Panc1 (cell line): ENCODE measurements around the gene FEN1. TPM values are rescaled to one million over a fixed set of nuclear protein-coding genes. Genes with fewer than 3 reads are reported as not detected.

Experiments
- ATAC-seq: fragments of 200-7000 bp; cut with Tn5 transposase; 2 replicates; pipeline ENCODE4 v1.9.1; 2020; ENCODE audit warnings: mild to moderate bottlenecking, moderate library complexity
- BruUV-seq: library from RNA; stranded (reverse); fragments of 400-500 nt; replicated peaks from 2 replicates; lab custom pipeline; 2021; lab: Mats Ljungman, UMichigan
- CTCF ChIA-PET: fragments of 300-600 bp; sonication (Branson Sonifier 250); formaldehyde crosslinking; loops from one replicate; lab custom pipeline; 2022; ENCODE audit warnings: antibody characterized with exemption; lab: Charles Lee
- POLR2A ChIA-PET: fragments of 300-600 bp; sonication (Branson Sonifier 250); formaldehyde crosslinking; loops from one replicate; lab custom pipeline; 2022; ENCODE audit warnings: antibody characterized with exemption; lab: Charles Lee
- DNase-seq: peaks from one replicate; pipeline ENCODE4 v3.0.0-alpha.2; 2010; ENCODE audit warnings: low read depth, low spot score
- H3K27ac ChIP-seq: 2 replicates; pipeline ENCODE4 v1.5.1; 2011; ENCODE audit warnings: mild to moderate bottlenecking, low read length, inconsistent platforms
- H3K27me3 ChIP-seq: fragments of 200-500 bp; sonication (Bioruptor generic); 2 replicates; pipeline ENCODE4 v1.6.0; 2014; ENCODE audit warnings: low read length, inconsistent platforms; ENCODE audit not compliant: control insufficient read depth, insufficient read depth
- H3K36me3 ChIP-seq: fragments of 200-500 bp; sonication (Bioruptor generic); 2 replicates; pipeline ENCODE4 v1.5.1; 2014; ENCODE audit warnings: inconsistent platforms, mild to moderate bottlenecking, low read length, moderate library complexity; ENCODE audit not compliant: control insufficient read depth, insufficient read depth
- H3K4me1 ChIP-seq: 2 replicates; pipeline ENCODE4 v1.5.1; 2011; ENCODE audit warnings: inconsistent platforms, mild to moderate bottlenecking, low read length, moderate library complexity; ENCODE audit not compliant: control insufficient read depth, insufficient read depth
- H3K4me3 ChIP-seq, 2 experiments: 2 replicates each; pipeline ENCODE4 v1.5.1; 2011 to 2012; ENCODE audit warnings: low read depth in 2 of 2, low read length in 2 of 2, mild to moderate bottlenecking in 2 of 2, inconsistent platforms in 1 of 2, moderate library complexity in 1 of 2
- H3K9me3 ChIP-seq: fragments of 200-500 bp; sonication (Bioruptor generic); 2 replicates; pipeline ENCODE4 v1.5.1; 2014; ENCODE audit warnings: low read depth, mild to moderate bottlenecking, inconsistent platforms, low read length, moderate library complexity; ENCODE audit not compliant: control insufficient read depth, insufficient read depth
- POLR2AphosphoS5 ChIP-seq: IDR thresholded peaks from 2 replicates; pipeline ENCODE4 v1.6.1; 2012; ENCODE audit warnings: mild to moderate bottlenecking, low read depth, low read length, moderate library complexity
- SIN3A ChIP-seq: IDR thresholded peaks from 2 replicates; pipeline ENCODE4 v1.6.1; 2012; ENCODE audit warnings: low read depth, mild to moderate bottlenecking, low read length, moderate library complexity, borderline replicate concordance; ENCODE audit not compliant: insufficient read depth
- TCF7L2 ChIP-seq: IDR thresholded peaks from 2 replicates; pipeline ENCODE4 v1.6.1; 2011; ENCODE audit warnings: mild to moderate bottlenecking, low read depth, low read length, inconsistent platforms
- in situ Hi-C: cut with HindIII; loops from 2 replicates; pipeline ENCODE4 v1.10.0; 2016; ENCODE audit warnings: low sequenced_read_pairs, low pct_unique_long_range_greater_than_20kb
- intact Hi-C: fragments of 100-400 bp; cut with micrococcal nuclease; formaldehyde crosslinking; loops from one replicate; pipeline ENCODE4 v1.10.0; 2022; ENCODE audit not compliant: unreplicated experiment
- total RNA-seq: library from RNA; stranded (reverse); gene quantifications from one replicate; pipeline ENCODE4 v1.2.1, GENCODE V29; 2021; ENCODE audit not compliant: unreplicated experiment
- TF ChIP-seq, protein P1 (sequence below): fragments of 450-650 bp; IDR thresholded peaks from 2 replicates; pipeline ENCODE4 v1.5.1; 2017; ENCODE audit warnings: mild to moderate bottlenecking
- TF ChIP-seq, protein P2 (sequence below), 2 experiments: IDR thresholded peaks; 2 replicates each; pipeline ENCODE4 v1.6.1; 2011 to 2012; ENCODE audit warnings: low read depth in 2 of 2, control low read depth in 1 of 2, low read length in 1 of 2, mild to moderate bottlenecking in 1 of 2, moderate library complexity in 1 of 2; ENCODE audit not compliant: insufficient read depth in 1 of 2

The FEN1 gene
- total RNA-seq, 1 experiment from 2014 or later = 67.6 TPM

DNA sequence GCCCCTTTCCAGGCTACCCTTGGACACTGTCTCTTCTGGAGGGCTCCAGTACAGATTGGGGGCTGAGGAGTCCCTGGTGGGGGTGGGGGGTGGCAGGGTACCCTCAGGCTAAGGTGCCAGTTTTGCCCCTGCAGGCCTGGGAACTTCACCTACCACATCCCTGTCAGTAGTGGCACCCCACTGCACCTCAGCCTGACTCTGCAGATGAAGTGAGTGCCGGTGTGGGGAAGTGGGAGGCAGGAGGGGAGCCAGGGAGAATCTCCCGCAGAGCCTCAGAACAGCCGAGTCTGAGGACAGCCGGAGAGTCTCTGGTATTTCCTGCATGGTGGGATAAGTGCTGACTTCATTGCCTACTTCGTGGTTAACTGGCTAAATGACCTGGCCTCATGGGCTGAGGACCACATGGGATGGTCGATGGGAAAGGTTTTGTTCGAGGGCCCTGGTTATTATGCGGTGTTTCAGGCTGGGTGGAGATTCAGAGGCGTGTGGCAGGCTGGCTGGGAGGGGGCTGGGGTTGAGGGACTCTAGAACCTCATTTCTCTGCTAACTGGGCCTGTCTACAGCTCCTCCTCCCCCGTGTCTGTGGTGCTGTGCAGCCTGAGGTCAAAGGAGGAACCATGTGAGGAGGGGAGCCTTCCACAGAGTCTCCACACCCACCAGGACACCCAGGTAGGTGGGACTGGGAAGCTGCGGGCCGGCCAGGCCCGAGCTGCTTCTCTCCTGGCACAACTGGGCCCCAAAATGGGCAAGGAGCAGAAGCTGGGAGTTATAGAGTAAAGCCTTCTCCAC lies 8.8 kb upstream of the FEN1 start:
- H3K4me1 ChIP-seq = no peaks in the 10 kb centered on the region
- POLR2A ChIA-PET = no interaction called here
- no peaks in the 10 kb centered on the region for H3K36me3 ChIP-seq
- H3K27me3 ChIP-seq = no peaks in the 10 kb centered on the region
- no peaks in the 10 kb centered on the region for H3K9me3 ChIP-seq
- no peak for TF ChIP-seq TCF7L2
- TF ChIP-seq POLR2AphosphoS5 = no peak; the same call in 1 of the 2 replicates
- intact Hi-C loops (no loop called here), in situ Hi-C loops (no loop called here)
- ATAC-seq (no peak), DNase-seq (no peak)
- CTCF ChIA-PET = interaction anchor here (0.6 to 1.2 kb wide), 2 partner anchors 9 to 36 kb away, joined by 3 read pairs; no protein-coding TSS in a partner anchor
- BruUV-seq = no TSS peak
- H3K27ac ChIP-seq = no peak overlapping the region
- H3K4me3 ChIP-seq = no peak overlapping the region

DNA sequence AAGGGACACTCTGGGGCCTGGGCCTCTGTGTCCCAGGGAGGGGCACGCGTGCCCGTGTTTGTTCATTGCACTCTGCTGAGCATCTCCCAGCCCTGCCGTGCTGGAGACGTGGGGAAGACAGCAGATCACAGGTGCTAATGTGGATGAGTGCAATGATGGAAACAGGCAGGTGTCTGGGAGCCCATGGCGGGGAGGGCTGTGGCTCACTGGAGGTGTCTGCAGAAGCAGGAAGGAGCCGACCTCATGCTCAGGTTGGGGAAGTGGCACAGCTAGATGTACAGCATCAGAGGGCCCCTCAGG lies 8.3 kb upstream of the FEN1 start:
- CTCF ChIA-PET = interaction anchor here (0.6 to 1.2 kb wide), 2 partner anchors 9 to 37 kb away, joined by 3 read pairs; no protein-coding TSS in a partner anchor

DNA sequence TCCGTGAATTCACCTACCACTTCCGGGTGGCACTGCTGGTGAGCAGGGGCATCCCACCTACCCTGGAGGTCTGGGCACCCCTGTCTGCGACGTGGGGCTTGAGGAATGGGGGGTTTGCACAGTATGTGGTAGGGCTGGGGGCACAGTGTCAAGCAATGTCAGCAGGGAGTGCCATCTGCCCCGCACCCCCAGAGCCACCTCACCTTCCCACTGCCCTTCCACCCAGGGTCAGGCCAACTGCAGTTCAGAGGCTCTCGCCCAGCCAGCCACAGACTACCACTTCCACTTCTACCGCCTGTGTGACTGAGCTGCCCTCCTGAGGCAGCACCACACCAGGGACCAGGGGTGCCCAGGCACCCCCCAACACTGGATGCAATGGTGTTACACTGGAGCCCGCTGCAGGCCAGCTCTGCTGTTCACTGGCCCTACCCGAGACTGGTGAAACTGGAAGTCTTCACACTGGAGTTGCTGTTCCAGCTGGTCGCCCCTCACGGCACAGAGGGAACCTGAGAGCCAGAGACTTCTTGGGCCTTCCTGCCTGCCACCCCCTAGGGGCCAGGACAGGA lies 6.8 kb upstream of the FEN1 start:
- ChIA-PET POLR2A (no interaction called here), CTCF (interaction anchor here (0.9 kb wide), 1 partner anchor 21 kb away, joined by 3 read pairs; no protein-coding TSS in a partner anchor)
- in situ Hi-C loops (no loop called here), intact Hi-C loops (loop anchor here (5.0 kb wide), 1 partner anchor 34 kb away; the partner anchor contains the start of gene MYRF)
- DNase-seq (no peak), ATAC-seq (no peak)
- Histone ChIP-seq H3K4me1 (no peaks in the 10 kb centered on the region), H3K27me3 (no peaks in the 10 kb centered on the region), H3K9me3 (no peaks in the 10 kb centered on the region), H3K27ac (no peak overlapping the region), H3K36me3 (peaks cover 2% of the 10 kb centered on the region; the same call in 1 of the 2 replicates), H3K4me3 (no peak overlapping the region)
- BruUV-seq = no TSS peak
- TF ChIP-seq TCF7L2 (no peak), SIN3A (no peak), POLR2AphosphoS5 (no peak)
- TF ChIP-seq, protein P1, sequence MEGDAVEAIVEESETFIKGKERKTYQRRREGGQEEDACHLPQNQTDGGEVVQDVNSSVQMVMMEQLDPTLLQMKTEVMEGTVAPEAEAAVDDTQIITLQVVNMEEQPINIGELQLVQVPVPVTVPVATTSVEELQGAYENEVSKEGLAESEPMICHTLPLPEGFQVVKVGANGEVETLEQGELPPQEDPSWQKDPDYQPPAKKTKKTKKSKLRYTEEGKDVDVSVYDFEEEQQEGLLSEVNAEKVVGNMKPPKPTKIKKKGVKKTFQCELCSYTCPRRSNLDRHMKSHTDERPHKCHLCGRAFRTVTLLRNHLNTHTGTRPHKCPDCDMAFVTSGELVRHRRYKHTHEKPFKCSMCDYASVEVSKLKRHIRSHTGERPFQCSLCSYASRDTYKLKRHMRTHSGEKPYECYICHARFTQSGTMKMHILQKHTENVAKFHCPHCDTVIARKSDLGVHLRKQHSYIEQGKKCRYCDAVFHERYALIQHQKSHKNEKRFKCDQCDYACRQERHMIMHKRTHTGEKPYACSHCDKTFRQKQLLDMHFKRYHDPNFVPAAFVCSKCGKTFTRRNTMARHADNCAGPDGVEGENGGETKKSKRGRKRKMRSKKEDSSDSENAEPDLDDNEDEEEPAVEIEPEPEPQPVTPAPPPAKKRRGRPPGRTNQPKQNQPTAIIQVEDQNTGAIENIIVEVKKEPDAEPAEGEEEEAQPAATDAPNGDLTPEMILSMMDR = no peak
- TF ChIP-seq, protein P2, sequence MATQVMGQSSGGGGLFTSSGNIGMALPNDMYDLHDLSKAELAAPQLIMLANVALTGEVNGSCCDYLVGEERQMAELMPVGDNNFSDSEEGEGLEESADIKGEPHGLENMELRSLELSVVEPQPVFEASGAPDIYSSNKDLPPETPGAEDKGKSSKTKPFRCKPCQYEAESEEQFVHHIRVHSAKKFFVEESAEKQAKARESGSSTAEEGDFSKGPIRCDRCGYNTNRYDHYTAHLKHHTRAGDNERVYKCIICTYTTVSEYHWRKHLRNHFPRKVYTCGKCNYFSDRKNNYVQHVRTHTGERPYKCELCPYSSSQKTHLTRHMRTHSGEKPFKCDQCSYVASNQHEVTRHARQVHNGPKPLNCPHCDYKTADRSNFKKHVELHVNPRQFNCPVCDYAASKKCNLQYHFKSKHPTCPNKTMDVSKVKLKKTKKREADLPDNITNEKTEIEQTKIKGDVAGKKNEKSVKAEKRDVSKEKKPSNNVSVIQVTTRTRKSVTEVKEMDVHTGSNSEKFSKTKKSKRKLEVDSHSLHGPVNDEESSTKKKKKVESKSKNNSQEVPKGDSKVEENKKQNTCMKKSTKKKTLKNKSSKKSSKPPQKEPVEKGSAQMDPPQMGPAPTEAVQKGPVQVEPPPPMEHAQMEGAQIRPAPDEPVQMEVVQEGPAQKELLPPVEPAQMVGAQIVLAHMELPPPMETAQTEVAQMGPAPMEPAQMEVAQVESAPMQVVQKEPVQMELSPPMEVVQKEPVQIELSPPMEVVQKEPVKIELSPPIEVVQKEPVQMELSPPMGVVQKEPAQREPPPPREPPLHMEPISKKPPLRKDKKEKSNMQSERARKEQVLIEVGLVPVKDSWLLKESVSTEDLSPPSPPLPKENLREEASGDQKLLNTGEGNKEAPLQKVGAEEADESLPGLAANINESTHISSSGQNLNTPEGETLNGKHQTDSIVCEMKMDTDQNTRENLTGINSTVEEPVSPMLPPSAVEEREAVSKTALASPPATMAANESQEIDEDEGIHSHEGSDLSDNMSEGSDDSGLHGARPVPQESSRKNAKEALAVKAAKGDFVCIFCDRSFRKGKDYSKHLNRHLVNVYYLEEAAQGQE (IDR thresholded peaks at IDR 0.05; ENCODE audit: insufficient read depth in 1 of 2, low read depth in 2 of 2, low read length in 1 of 2) = no peak

More for the DNA sequence above, 8.3 kb upstream of the FEN1 start:
- Histone ChIP-seq H3K36me3 (peaks cover under 1% of the 10 kb centered on the region; the same call in 1 of the 2 replicates), H3K27me3 (no peaks in the 10 kb centered on the region), H3K4me3 (no peak overlapping the region), H3K9me3 (no peaks in the 10 kb centered on the region), H3K4me1 (no peaks in the 10 kb centered on the region), H3K27ac (no peak overlapping the region)
- no peak for ATAC-seq
- no TSS peak for BruUV-seq
- POLR2A ChIA-PET = no interaction called here
- DNase-seq = no peak
- no peak for TF ChIP-seq TCF7L2
- TF ChIP-seq, protein P2 (IDR thresholded peaks at IDR 0.05; ENCODE audit: insufficient read depth in 1 of 2, low read depth in 2 of 2, low read length in 1 of 2) = no peak
- intact Hi-C loops = no loop called here
- in situ Hi-C loops = no loop called here
